HG03442 (cell line): ENCODE results near the gene ACAP2.

ENCODE experiments used
- ATAC-seq: cut with Tn5 transposase; IDR thresholded peaks from one replicate; pipeline ENCODE4 v1.9.1; 2021; ENCODE audit warnings: mild to moderate bottlenecking, moderate library complexity; ENCODE audit not compliant: unreplicated experiment

ACAP2 gene

DNA sequence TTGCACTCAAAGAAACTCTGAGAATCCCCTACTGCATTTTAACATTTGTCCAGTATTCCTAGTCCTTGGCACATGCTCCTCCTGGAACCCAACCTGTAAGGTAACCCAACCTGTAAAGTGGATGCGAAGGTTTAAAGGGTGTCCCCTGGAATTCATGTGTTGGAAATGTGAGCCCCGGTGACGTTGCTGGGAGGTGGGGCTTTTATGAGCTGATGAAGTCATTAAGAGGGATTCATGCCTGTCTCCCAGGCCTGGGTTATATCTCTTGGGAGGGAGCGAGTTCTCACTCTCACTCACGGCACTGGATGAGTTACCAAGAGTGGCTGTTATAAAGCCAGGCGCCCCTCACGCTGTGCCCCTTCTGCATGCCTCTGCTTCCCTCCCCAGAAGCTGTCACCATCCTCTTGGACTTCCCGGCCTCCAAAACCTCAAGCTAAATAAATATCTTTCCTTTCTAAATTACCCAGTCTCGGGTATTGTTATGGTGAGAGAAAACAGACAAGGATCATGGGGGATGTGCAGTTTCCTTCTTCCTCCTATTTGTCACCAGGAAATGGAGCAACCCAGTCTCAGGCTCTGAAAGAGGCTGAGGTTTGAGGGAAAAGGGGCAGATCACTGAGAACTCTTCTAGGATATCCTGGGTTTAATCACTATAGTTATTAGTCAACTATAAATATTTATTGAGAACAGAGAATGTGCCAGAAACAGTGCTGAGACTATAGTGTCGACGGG, 179.5 kb downstream of the ACAP2 start:
- no peak for ATAC-seq

- ATAC-seq, result no peak
Observed at GRCh38 chr3:195261925-195262324, 180.9 kb downstream of the ACAP2 start.

DNA sequence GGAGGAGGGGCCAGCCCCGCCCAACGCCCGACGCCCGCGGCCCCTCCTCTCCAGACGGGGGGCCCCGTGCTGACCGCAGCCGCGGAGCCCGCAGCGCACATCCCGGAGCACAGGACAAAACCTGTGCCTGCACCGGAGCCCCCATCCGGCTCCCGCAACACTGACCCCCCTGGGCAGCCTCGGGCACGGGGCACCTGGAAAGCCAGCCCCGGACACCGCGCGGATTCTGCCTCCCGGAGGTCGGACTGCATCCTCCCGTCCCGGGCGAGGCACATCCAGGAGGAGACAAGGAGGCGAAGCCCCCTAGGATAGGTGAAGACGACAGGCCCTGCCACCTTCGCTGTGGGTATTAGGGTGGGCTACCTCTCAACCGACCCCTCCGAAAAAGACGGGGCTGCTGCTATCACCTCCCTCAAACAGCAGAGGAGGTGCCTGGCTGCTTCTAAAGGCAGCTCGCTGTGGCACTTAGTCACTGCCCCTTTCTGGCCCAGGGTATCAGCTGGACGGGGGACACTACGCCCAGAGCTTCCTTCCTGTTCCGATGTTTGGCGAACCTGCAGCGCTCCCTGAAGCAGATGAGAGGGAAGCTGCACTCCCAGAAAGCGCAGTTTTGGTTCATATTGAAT, 182.4 kb downstream of the ACAP2 start:
- ATAC-seq, result peak; percentile 2

- ATAC-seq, result peak; percentile 72
Observed at GRCh38 chr3:195259475-195260279, 183.1 kb downstream of the ACAP2 start.

DNA sequence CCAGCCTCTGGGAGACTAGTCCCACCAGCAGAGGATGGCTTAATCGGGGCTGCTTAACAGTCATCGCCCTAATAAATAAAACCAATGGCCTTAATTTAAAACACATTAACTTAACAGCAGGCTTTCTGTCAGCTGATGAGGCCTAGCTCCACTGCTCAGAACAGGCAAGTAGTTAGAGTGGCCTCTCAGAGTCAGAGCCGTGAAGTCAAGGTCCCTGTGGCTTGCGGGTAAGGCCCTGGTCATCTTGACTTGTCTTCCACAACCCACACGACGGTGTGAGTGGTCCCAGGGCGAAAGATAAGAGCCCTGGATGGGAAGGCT, 183.7 kb downstream of the ACAP2 start:
- no peak for ATAC-seq

- no peak for ATAC-seq
Observed at GRCh38 chr3:195258449-195259153, 184.2 kb downstream of the ACAP2 start.

- no peak for ATAC-seq
Observed at GRCh38 chr3:195257454-195258448, 185.1 kb downstream of the ACAP2 start.

DNA sequence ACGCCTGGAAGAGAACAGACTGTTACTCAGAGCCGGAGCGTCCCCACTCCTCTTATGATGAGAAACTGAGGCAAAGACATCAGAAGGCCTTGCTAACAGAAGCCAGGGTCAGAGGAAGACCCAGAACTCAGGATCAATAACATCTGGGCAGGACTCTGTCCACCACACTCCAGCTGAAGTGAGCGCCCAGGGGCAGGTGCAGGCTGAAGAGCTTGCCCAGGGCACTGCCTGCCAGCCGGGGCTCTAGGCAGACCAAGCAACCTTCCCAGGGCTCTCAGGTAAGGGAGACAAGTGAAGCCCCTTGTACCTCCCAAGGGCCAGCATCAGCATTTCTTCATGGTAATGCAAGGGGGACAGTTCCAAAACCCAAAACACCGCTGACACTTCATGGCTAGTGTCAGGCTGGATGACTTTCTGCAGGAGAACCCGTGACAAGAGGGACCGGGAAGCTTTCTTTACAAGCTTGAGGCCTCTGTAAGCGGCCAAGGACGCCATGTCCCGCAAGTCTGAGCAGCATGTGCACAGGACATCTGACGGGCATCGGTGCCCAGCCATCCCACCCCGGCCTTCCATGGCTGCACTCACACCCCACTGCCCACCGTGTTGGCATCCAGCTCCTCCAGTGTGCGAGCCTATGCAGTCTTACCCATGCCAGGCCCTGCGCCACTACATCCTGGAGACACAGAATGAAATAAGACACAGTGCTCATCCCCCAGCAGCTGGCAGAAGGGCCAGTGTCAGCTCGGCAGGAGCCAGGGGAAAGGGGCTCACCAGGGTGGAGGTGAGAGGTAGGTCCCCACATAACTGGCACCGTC, 186.0 kb downstream of the ACAP2 start:
- no peak for ATAC-seq

DNA sequence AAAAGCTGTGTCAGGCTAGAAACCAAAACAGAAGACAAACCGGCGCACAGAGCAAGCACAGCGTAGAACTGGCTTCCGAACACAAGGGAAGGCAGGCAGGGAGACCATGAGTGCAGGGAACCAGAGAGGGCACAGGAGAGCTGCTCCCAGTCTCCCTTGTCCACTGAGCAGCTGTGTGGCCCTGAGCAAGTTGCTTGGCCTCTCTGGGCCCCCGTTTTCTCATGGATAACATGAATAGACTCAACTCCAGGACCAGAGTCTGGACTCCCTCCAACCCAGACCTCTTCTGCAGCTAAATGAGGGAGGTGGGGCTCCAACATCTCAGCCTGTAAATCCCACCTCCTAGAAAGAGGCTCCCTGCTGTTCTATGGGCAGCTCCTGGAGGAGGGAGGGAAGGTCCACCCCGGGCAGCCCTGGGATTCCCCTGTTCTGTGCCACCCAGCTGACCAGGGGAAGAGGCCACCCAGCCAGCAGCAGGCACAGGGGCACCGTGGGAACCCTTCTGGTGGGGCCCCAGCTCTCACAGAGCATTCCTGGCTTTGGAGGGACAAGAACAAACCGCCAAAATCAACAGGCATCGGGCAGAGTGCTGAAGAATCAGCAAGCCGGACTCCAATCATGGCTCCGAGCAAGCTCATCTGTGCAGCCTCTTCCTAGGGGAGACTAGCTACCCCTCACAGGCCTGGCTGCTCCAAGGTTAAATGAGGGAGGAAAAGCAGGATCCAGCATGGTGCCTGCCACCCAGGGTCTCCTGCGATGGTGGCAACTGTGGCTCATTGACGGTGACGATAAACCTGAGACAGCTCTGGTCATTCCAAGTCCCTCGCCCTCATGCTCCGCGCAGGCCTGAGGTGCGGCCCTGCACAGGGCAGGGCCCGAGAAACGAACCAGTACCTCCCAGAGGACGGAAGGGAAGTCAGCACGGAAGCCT, 187.0 kb downstream of the ACAP2 start:
- ATAC-seq, result no peak

DNA sequence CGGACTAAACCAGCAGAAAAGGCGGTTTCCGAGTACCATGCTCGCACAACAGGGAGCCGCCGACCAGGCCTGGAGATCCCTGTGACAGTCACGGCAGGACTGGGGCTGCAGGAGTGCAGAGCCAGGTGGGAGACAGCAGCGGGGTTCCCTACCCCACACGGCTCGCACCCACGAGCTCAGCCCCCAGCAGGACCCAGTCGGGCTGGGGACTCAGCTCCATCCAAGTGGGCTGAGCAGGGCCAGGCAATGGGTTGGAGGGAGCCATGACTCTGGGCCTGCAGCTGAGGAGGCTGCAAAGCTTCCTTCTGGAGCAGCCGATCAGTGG, 187.7 kb downstream of the ACAP2 start:
- ATAC-seq, result no peak

DNA sequence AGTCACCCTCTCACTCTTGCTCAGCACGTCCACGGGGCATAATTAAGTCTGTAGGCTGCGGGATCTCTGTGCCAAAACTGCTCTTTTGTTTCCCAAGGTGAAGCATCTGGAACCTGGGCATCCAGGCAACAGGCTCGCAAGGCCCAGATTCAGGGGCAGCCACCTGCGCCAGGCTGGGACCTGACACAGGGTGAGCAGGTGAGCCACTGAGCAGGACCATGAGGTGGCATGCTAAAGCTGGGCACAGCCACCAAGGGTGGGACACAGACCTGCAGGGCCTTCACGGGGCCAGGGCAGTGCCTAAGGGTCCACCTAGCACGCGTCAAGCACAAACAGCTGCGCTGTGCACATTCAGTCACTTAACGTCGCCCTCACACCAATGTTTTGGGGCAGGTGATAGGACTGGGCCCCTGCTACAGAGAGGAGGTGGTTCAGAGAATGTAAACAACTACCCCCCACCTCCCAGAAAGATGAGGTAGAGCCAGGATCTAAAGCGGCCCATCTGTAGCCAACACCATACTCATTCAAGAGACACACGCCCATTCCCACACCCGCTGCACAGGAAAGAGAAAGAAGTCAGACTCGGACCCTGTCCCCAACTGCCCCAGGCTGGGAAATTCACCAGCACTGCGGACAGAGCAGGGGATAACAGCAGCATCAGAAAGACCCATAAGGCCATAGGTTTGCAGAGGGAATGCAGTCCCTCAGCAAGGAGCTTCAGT, 188.2 kb downstream of the ACAP2 start:
- no peak for ATAC-seq

DNA sequence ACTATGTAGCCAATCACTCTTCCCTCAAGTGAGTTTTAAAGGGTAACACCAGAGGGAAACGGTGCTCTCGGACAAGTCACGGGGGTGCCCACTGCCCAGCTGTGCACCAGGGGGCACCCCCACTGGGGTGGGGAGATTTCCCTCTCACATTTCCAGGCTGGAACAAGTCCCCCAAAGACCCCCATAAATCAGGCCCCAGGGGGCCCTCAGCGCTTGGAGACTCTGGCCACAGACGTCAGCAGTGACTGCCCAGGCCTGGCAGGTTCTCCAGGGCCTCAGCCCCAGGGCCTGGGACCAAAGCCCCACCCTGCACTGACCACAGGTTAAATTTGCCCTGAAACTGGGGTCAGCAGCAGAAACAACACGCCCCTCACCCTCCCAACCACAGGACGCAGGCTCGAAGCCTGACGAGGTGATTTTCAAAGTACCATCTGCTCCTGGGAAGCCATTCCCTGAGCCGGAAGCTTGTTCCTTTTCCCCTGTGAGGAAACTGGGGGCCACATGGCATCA, 188.8 kb downstream of the ACAP2 start:
- ATAC-seq, result no peak

DNA sequence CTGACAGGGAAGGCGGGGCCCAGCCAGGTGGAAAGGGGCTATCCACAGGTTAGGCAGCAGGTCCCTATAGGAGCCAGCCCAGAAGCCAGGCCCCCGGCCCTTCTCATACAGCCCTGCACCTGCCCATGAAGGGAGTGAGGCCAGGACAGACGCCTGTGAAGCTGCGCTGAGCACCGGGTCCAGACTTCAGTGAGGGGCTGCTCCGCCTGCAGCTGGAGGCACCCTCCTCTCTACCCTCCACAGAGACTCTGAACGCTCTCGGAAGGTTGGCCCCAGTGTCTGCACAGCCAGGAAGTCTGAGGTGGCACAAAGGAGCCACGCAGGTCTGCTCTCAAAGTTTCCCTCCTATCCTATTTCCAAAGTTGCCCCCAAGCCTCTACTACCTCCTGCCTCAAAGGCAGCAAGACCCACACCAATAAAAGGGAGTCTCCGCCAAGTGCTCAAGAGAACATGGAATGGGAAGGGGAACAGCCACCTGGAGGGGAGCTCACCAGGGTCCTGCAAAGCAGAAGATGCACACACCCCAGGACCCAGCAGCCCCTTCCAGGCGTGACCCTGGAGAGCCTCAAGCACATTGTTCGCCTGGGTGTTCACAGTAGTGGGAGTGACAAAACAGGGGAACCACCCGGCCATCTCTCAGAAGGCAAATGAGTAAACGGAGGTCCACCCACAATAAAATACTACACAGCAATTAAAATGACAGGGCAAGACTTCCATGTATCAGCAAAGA, 191.3 kb downstream of the ACAP2 start:
- no peak for ATAC-seq

DNA sequence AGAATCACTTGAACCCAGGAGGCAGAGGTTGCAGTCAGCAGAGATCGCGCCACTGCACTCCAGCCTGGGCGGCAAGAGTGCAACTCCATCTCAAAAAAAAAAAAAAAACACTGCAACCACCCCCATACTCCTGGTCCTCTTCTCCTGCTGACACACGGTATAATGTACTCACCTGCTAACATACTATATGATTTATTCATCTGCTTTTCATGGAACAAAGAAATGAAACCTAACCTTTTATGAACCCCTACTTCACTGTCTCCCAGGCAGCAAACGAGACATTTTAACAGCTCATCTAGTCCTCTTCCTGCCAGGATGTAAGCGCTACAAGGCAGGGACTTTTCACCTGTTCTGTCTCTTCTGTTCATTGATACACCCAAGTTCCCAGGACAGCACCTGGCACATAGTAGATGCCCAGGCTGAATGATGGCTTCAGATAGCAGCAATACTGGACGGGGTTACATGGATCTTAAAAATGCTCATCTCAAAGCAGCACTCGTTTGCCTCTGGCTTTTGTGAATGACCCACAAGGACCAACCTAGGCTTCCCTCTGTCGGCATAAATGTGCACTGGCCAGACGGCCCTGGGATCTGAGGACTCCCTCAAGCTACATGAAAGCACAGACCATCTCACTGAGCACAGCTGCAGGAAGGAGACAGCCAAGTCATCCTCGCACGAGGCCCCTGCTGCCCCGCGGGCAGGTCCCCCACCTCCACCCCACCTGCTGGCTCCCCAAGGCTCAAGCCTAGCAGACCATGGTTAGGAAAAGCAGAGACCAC, 192.2 kb downstream of the ACAP2 start:
- no peak for ATAC-seq

GRCh38 chr3:195249858-195250464, 192.9 kb downstream of the ACAP2 start:
- no peak for ATAC-seq
